ENCODE measurements around the gene ABHD6.

- no peak for TF ChIP-seq POLR2A (IDR thresholded peaks at IDR 0.05)
- no peak for TF ChIP-seq CTCF (IDR thresholded peaks at IDR 0.05)
- no peak for TF ChIP-seq POLR2AphosphoS5 (IDR thresholded peaks at IDR 0.05)
- no peak for TF ChIP-seq EP300 (IDR thresholded peaks at IDR 0.05)
Observed at GRCh38 chr3:58207954-58208353, 29.6 kb upstream of the ABHD6 start.

Measured in upper lobe of left lung (tissue), 4 donors.